ENCODE data around the gene HS6ST1. TPM values are rescaled to one million over a fixed set of nuclear protein-coding genes. Genes with fewer than 3 reads are reported as not detected.

The HS6ST1 gene
- total RNA-seq, 4 donors from 2014 or later: 20.5 to 43.6 (median 32.1) TPM

GRCh38 chr2:128302011-128302743 lies 16.5 kb downstream of the HS6ST1 start:
- ATAC-seq: no peak
- TF ChIP-seq EP300 (IDR thresholded peaks at IDR 0.05): no peak
- no peaks in the 10 kb centered on the region for H3K36me3 ChIP-seq
- no peaks in the 10 kb centered on the region for H3K9me3 ChIP-seq
- WGBS, 2 donors (ENCODE audit: low coverage in 1 of 2): 100% methylated on average over 1 of the region's 8 CpGs; no CpG with 5 or more reads in 1 of the 2 donors
- peaks cover 5 to 73% (median 33%) of the 10 kb centered on the region in 3 donors for H3K4me1 ChIP-seq
- peak overlapping the region in 3 of 4 donors; percentile 78 to 82 (median 79) for H3K27ac ChIP-seq
- no peak overlapping the region for H3K4me3 ChIP-seq
- H3K27me3 ChIP-seq: no peaks in the 10 kb centered on the region

DNA sequence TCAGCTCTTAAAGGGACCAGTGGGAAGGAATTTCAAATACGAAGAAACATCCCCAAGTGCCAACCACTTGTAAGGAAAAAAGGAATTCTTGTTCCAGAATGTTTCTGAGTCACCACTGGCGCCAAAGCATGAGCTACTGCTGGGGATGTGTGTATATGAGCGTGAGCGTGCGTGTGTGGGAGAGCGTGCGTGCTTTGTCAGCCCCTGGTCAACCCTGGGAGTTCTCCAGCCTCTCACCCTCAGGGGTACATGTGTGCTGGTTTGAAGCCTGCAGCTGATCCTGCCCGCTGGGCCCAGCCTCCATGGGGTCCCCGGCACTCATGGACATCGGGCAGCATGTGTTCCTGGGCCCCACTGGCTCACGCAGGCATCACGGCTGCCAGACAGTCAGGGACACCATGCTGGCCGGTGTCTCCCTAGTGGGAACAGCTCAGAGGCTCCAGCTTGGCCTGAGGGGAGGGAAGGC lies 17.1 kb downstream of the HS6ST1 start:
- Histone ChIP-seq H3K4me1 (peaks cover 5 to 67% (median 29%) of the 10 kb centered on the region in 3 donors), H3K9me3 (no peaks in the 10 kb centered on the region), H3K27ac (peak overlapping the region in 3 of 4 donors; percentile 78 to 82 (median 79)), H3K36me3 (no peaks in the 10 kb centered on the region), H3K4me3 (no peak overlapping the region), H3K27me3 (no peaks in the 10 kb centered on the region)
- WGBS, 2 donors (ENCODE audit: low coverage in 1 of 2): 46 to 51% methylated on average over 2 to 5 of the region's 13 CpGs
- peak; percentile 67 for ATAC-seq
- TF ChIP-seq POLR2A (IDR thresholded peaks at IDR 0.05): no peak
- TF ChIP-seq EP300 (IDR thresholded peaks at IDR 0.05): no peak
- no peak for TF ChIP-seq CTCF (IDR thresholded peaks at IDR 0.05)
- TF ChIP-seq POLR2AphosphoS5 (IDR thresholded peaks at IDR 0.05): peak; percentile 89

- Histone ChIP-seq H3K9me3 (no peaks in the 10 kb centered on the region), H3K36me3 (no peaks in the 10 kb centered on the region), H3K27ac (peak overlapping the region in 3 of 4 donors; percentile 47 to 82 (median 78)), H3K27me3 (no peaks in the 10 kb centered on the region), H3K4me3 (no peak overlapping the region), H3K4me1 (peaks cover 5 to 62% (median 24%) of the 10 kb centered on the region in 3 donors)
- no peak for TF ChIP-seq CTCF (IDR thresholded peaks at IDR 0.05)
- TF ChIP-seq EP300 (IDR thresholded peaks at IDR 0.05): no peak
- no peak for TF ChIP-seq POLR2AphosphoS5 (IDR thresholded peaks at IDR 0.05)
- no peak for TF ChIP-seq POLR2A (IDR thresholded peaks at IDR 0.05)
- no peak for ATAC-seq
- WGBS, 2 donors (ENCODE audit: low coverage in 1 of 2): no CpG with 5 or more reads among the region's 8 CpGs
Observed at GRCh38 chr2:128301021-128301420, 17.6 kb downstream of the HS6ST1 start.

DNA sequence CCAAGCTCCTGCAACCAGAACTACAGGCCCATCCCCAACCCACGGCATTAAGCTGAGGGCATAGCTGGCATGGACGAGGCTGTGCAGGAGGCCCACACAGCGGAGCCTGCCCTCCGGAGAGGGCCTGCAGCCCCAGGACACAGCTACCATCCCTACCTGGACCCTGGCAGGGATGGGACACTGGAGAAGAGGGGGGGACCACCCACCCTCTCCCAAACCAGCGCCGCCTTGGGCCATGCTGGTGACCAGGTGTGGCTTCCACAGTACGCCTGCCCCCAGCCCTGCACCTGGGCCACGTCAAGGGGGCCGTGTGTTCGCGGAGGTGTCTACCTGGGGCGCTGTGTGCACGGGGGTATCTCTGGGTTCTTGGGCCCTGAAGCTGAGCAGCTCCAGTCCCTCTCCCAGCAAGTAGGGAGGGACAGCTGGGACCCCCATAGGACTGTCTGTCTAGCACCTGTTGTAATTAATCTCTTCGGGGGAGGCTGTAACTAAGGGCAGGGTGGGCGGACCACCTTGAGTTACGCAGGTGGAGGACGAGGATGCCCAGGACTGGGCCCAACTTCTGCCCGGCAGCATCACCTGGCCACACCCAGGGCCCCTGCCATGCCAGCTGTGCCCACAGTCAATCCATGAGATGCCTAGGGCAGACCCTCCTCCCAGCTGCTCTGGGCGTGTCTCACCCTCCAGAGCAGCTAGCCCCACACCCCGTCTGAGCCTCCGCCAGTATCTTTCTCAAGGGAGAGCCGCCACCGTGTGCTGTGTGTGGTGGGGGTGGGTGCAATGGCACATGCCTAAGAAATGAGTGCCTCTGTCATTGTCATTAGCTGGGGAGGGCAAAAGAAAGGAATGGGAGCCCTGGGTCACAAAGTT lies 18.3 kb downstream of the HS6ST1 start:
- no peak for TF ChIP-seq POLR2AphosphoS5 (IDR thresholded peaks at IDR 0.05)
- WGBS, 2 donors (ENCODE audit: low coverage in 1 of 2): no CpG with 5 or more reads among the region's 23 CpGs
- Histone ChIP-seq H3K27ac (peak overlapping the region in 3 of 4 donors; percentile 47 to 82 (median 78)), H3K4me1 (peaks cover 2 to 55% (median 18%) of the 10 kb centered on the region in 3 donors), H3K36me3 (no peaks in the 10 kb centered on the region), H3K4me3 (no peak overlapping the region), H3K9me3 (no peaks in the 10 kb centered on the region), H3K27me3 (no peaks in the 10 kb centered on the region)
- no peak for ATAC-seq

DNA sequence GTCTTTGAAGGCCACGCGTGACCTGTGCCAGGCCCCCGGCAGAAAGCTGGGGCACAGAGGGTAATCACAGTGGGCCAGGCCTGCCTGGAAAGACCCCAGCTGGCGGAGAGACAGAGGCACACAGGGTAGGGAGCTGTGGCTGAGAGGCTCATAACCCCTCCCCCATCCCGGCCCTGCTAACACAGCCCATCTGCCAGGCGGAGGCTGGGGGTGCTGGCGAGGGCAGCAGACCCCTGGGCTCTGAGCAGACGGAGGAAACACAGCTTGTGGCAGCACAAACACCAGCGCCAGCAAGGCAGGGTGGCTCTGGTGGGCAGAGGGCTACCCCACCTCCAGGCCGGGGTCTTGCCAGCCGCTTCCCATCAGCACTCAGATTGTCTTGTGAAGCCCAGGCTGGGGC lies 19.0 kb downstream of the HS6ST1 start:
- ATAC-seq: no peak
- H3K27me3 ChIP-seq: no peaks in the 10 kb centered on the region

More for the DNA sequence above, 19.0 kb downstream of the HS6ST1 start:
- TF ChIP-seq EP300 (IDR thresholded peaks at IDR 0.05) (no peak), CTCF (IDR thresholded peaks at IDR 0.05) (no peak), POLR2A (IDR thresholded peaks at IDR 0.05) (no peak), POLR2AphosphoS5 (IDR thresholded peaks at IDR 0.05) (no peak)
- Histone ChIP-seq H3K4me1 (peaks cover 0 to 53% (median 10%) of the 10 kb centered on the region in 3 donors), H3K36me3 (no peaks in the 10 kb centered on the region), H3K4me3 (no peak overlapping the region), H3K27ac (no peak overlapping the region), H3K9me3 (no peaks in the 10 kb centered on the region)
- no CpG with 5 or more reads among the region's 11 CpGs for WGBS, 2 donors (ENCODE audit: low coverage in 1 of 2)

Data from gastroesophageal sphincter (tissue), 4 donors.